Muscle of back (tissue), 11 donors: ENCODE results near the gene ARHGEF28. TPM values are rescaled to one million over a fixed set of nuclear protein-coding genes. Genes with fewer than 3 reads are reported as not detected.
A peak's percentile ranks its signal among the peaks of the same experiment; 100 is the strongest.

Experiments used
- DNase-seq, 3 donors: peaks; one replicate each; pipeline versions ENCODE4 v3.0.0 to v3.0.0-alpha.2; 2013
- polyA plus RNA-seq, 10 donors: library from polyadenylated mRNA; unstranded; fragments of 120-200 nt; gene quantifications; one replicate each; pipeline ENCODE4 v1.2.1, GENCODE V29; 2013; ENCODE audit not compliant: insufficient read length in 10 of 10

Gene ARHGEF28
- polyA plus RNA-seq, 10 donors, result 2.3 to 5.8 (median 4.0) TPM

DNA sequence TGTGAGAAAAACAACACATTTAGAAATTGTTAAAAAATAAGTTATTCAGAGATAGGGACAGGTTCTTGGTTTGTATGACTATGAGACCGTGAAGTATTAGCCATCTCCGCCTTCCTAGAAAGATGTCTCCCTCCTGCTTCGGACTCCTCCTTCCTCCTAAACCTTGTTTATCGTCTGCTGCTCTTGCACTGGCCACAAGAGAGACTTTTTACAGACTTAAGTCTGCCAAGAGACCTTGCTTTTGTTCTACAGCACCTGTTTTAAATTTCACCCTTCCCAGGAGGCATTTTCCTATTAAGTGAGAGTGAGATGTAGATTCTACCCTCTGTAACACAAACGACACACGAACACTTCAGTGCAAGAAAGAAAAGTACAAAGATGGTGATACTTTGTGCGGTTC, 274.6 kb downstream of the ARHGEF28 start:
- DNase-seq, result no peak

DNA sequence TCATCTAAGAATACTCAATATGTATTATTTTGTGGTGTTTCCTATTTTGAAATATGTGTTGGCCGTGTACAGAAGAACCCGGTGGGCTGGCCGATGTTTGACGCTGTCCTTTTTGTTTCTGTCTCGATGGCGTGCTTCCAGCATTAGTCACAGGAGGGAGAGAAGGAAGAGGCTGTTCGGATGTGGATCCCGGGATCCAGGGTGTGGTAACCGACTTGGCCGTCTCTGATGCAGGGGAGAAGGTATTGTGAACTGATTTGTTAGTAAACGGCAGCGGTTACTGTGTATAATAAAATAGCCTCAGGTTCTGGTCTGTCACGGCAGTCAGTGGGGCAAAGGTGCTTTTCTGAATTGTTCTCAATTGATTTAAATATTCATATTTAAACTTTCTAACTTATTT, 275.0 kb downstream of the ARHGEF28 start:
- DNase-seq, result peak in 1 of 3 donors; percentile 63

DNA sequence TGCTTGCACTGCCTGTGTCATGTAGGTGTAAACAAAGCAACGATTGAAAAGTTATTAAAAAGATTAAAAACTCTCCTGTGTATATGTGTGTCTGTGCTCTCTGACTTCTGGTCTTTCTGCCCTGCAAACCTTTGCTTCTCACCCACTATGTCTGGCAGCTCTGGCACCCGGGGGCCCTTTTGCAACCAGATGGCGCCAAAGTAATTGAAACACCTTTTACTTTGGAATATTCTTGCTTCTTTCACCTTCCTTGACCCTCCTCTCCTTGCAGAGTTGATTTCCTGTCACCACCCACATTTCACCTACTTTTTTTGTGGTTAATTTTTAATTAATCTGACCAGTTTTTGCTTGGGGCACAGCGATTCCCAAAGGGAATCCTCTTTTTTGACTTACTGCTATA, 275.5 kb downstream of the ARHGEF28 start:
- DNase-seq, result no peak

DNA sequence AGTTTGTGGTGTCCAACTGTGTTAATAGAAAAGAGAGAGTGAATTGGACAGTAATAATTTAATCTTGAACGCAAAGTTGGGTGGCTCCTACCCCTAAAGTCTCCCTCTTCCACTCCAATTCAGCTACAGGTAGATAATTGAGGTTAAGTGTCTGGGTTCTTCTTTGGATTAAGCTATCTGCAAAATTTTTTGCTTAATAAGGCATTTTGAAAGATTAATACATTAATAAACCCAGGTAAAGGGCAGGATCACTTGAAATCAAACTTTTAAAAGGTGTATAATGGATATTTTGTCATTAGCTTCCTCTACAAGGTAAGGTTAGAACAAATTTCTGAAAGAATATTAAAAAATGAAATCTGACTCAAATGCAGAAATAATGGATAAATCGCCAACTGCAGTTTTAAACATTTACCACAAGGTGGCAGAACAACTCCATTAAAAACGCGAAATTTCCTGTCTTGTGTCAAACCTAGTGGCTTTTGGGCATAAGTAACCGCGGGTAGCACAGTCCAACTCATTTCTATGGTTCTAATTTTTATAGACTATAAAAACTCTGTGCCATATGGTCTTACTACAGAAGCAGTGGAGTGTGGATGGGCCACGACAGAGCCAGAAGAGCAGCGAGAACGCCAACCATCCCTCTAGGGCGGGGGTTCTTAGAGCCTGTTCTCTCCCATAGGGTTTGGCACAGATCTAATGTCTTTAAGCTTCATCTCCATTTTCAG, 276.5 kb downstream of the ARHGEF28 start:
- peak; percentile 64 to 86 (median 71) for DNase-seq

DNA sequence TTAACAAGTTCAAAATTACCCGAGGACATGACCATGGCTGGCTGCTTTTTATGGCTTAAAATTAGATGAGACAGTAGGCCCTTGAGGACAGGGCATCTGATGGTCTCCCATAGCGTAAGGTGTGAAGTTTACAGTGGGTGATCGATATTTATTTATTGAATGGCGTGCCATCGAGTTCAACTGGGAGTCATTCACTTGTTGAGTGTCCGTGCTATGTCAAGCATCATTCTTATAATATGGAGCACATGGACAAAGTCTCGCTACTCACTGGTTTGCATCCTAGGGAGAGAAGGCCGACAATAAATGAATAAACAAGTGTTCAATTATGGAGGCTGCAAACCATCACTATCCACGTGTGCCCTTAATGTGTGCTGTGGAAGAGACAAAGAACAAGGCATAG, 277.2 kb downstream of the ARHGEF28 start:
- DNase-seq, result no peak

DNA sequence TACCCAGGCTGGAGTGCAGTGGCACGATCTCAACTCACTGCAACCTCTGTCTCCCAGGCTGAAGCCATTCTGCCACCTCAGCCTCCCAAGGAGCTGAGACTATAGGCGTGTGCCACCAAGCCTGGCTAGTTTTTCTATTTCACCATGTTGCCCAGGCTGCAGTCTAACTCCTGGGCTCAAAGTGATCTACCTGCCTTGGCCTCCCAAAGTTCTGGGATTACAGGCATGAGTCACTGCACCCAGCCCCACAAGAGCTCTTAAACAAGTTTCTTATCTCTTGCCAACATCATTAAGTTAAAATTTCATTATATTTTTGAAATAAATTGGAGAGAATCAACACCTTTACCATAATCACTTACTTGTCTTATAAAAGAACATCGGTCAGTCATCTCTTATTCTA, 280.3 kb downstream of the ARHGEF28 start:
- no peak for DNase-seq

DNA sequence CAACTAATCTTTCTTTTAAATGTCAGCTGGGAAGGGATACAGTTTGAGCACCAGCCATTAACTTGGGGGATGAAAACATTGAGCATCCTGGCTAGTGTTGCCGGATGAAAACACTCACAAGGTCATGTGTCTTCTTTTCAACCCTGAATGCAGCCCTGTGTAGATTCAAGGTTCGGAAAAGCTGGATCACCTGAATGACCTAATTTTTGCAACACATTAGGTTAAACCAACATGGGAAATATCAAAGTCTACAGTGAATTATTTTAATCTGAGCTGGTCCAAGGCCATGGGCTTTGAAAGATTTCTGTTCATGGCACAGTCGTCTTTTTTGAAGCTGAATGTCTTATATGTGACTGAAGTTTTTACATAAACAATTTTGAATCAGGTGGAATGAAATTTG, 281.2 kb downstream of the ARHGEF28 start:
- no peak for DNase-seq

DNA sequence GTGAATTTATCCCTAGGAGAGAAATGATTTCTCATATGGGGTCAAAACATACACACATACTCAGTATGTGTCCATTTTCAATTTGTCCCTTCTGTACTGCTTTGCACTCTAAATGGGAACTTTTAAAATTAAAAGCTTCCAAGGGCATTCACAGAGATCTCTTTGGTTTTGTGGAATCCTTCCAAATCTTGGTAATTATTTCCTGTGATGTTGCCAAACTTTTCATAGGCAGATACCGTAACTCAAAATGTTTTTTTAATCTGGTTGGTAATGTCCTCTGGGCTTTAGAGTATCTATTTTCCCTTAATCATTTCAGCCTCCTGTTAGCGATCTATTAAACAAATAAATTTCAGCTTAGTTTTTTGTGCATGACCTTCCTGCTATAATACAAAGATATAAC, 282.4 kb downstream of the ARHGEF28 start:
- DNase-seq, result peak in 1 of 3 donors; percentile 66

DNA sequence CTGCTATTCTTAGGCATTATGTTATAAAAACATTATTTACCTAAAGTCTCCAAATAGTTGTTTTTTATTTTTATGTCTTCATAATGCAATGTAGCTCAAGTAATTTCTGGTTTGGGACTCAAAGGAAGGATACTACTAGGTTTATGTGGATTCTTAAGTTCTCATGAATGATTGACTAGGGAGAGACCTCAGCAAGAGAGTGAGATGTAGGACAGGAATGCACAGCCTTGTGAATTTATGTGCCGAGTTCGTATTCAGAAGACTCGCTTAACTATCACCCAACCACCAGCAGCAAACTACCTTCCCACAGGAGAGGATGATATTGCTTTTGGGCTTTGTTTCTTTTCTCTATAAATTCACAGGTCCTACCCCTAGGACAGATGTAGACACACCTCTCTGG, 282.9 kb downstream of the ARHGEF28 start:
- DNase-seq, result no peak

DNA sequence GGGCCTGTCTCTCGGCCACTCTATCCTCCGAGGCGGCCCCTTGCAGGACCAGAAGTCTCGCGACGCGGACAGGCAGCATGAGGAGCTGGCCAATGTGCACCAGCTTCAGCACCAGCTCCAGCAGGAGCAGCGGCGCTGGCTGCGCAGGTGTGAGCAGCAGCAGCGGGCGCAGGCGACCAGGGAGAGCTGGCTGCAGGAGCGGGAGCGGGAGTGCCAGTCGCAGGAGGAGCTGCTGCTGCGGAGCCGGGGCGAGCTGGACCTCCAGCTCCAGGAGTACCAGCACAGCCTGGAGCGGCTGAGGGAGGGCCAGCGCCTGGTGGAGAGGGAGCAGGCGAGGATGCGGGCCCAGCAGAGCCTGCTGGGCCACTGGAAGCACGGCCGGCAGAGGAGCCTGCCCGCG, 283.5 kb downstream of the ARHGEF28 start:
- DNase-seq, result no peak

DNA sequence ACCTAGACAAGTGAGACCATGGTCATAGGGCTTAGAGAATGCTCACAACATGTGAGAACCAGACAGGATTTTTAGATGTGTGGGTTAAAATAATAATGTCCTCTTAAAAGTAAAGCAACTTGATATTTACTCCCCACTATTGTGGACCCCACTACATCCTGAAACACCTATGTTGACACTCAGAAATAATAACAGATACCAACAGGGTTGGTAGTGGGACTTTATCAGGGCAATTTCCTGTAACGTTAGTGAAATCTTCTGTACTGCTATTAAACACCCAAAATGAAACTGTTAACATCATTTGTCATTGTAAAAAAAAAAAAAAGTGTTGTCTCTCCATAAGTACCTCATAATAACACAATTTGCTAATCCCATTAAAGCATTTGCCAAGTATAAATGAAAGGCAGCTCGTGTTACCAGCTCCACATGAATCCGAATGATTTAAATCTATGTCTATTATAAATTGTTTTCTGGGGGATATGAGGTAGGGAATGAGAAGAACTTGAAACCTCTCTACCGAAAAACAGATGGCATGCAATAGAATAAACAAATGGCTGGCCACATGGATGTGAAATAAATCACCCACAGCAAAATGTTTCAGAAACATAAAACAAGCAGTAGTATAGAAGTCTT, 285.9 kb downstream of the ARHGEF28 start:
- DNase-seq, result no peak

DNA sequence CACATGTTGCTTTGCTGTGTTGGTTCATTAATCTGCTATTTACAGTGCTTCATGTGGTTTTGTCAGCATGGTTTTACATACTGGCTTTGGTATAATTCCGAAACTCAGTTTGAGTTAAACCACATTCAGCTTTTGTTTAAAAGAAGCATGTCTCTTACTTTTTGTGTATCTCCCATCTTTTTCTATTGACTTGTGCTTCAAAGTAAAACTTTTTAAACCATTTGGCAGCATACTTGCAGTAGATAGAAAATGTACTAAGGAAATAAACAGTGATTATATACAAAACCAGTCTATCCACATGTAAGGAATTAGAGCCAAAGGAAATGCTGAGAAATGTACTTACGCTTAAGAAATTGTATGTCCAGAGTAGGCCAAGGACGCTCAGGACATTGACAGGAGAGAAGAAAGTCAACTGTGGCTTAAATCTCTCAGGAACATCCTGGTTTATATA, 286.9 kb downstream of the ARHGEF28 start:
- DNase-seq, result peak in 1 of 3 donors; percentile 63

DNA sequence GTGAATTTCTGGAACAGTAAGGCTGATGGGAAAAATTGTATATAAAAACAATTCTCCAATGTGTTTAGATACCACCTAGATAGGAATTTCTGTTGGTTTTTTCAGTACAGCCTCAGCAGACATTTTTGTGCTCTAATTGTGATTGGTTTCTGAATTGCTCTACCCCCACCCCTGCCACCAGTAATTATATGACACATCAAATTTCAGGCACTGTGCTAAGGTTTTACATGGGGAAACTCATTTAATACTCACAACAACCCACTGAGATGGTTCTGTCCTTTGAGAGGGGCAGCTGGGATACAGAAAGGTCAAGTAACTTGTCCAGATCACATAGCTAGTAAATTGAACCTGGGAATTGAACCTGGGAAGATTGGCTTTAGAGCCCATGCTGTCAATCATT, 288.0 kb downstream of the ARHGEF28 start:
- no peak for DNase-seq

DNA sequence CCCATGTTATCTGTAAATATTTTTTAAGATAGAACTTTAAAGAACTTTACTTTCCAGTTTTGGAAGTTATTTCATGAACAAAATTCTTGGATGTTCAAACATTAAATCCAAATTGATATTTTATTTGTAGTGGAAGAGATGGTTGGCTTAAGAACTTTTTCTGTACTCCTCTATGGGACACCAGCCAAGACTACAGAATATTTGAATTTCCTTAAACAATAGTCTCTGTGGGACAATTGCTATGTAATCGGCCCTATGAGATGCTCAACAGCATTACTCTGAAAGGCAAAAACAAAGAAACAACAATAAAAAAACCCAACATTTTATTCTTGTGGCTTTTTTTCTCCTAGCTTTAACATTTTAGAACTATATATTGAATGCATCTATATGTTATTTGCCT, 289.3 kb downstream of the ARHGEF28 start:
- peak in 1 of 3 donors; percentile 66 for DNase-seq

DNA sequence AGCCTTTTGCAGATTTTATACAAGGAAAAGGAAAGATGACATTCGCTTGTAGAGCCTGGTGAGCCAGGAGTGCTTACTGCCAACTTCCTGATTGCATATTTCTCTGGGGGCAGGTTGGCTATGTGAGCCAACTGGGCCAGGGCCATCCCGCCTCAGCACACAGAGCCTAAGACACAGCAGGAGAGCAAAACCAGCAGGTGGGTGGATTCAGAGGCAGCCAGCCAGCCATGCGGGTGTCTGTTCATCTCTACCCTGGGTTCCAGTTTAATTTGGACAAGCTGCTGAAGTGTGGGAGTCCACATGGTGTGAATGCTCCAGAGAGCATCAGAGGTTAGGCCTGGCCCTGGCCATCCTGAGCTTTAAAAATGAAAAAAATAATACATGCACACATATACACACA, 291.4 kb downstream of the ARHGEF28 start:
- peak in 2 of 3 donors; percentile 48 to 76 for DNase-seq

DNA sequence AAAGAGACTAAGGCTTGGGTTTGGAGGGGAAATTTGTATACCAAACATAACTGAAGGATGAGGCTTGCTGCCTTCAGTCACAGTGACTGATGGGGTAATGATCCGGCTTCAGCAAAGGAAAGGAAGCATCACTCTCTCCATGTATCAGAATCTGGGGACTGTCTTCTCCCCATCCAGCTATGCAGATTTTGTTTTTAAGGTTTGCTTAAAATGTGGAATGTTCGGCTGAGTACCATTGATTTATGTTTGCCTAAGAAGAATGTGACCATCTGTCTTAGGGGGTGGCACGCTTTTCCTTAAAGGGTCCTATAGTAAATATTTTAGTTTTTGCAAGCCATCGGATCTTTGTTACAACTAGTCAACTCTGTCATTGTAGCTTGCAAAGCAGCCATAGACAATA, 291.9 kb downstream of the ARHGEF28 start:
- DNase-seq, result no peak

DNA sequence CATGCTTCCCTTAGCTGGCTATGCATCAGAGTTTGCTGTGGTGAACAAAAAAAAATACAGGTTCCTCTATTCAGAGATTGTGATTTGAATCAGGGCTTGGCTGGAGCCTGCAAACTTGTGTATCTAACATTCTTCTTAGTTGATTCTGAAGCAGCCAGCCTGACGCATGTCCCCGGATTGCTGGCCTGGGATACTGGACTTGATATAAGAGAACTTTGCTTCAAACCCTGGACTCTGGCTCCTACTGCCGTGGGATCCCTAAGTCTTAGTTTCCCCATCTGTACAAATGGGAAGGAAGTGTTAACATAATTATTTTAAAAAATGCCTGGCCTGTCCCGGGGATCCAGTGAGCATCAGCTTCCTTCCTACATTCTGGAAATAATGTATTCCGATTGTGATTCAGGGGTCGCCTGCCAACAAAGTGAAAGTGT, 292.8 kb downstream of the ARHGEF28 start:
- DNase-seq, result no peak

DNA sequence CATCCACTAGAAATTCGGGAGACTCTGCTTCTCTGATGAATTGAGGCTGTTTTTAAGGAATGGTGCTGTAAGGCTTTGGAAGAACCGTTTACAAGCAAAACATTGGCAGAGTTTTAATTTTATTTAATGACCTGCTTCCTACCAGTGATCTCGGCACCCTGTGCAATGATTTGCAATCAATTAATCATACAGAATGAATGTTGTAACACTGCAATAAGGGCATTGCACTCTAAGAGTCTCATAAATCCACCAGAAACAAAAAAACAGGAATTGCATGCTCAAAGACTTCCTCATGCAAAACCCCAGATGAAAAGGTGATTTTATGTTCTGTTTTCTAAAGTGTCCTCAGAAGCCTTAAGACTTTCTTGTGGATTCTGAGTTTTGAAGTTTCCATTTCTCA, 295.7 kb downstream of the ARHGEF28 start:
- DNase-seq, result no peak

DNA sequence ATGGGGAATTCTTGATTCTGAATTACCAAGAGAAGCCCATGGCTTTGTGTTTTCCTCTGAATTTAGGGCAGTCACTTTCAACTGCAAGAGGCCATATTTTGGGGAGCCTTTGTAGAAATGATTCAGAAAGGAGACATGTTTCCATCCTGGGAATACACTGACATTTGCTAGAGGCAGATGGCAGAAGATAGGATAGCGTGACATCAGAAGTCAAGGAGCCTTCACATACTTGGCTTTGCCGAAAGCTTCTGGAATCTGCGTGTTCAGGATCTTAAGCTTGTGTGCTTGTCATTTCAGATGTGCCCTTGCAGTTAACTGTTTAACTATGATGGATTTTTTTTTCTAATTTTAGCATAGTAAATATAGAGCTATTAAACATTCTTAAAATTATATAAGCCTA, 296.2 kb downstream of the ARHGEF28 start:
- DNase-seq, result no peak

DNA sequence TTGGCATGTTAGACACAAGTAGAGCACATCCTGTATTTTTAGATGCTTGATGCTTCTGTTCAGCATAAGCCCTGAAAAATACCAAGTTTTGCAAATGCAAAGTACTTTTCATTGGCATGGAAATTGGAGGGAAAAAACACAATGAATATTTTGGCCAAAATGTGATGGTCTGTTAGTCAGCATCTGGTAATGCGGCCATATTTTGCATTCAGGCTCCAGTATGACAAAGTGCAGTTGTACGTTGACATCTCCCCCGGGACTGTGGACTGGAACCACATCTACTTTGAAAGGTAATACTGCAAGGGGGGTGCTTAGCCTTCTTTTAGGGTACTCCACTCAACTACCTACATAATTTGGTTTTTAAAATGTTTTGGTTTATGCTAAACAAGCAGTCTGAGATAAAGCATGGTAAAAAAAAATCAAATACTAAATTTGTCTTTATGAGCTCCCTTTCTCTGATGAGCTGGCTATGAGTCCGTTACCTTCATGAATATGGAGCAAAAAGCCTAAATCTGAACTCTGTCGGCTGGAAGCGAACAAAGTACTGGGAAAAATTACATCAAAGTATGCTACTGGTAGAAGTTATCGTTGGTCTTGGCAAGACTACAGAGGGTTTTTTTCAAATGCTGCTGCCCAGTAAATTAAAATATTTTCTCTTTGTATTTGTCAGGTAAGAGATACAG, 297.0 kb downstream of the ARHGEF28 start:
- no peak for DNase-seq

DNA sequence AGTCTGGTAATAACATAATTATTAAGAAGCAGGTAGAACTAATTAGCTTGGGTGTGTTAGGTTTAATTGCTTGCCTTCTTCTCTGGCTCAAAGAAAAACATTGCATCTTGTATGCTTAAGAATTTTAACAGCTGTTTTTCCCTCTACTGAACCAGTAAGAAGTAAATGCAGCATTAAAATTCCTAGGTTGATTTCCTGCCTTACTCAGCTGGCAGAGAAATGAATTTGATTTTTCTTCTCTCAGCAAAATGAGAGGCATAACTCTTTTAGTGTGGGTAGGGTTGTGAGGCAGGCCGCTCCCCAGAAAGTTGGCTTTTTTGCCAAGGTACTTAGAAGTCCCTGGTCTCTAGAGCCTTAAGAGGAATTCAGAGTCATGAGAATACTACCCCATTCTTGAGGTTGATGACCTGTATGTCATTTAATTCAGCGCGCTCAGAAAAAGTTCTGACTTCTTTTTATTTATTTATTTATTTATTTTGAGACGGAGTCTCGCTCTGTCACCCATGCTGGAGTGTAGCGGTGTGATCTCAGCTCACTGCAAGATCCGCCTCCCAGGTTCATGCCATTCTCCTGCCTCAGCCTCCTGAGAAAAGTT, 302.6 kb downstream of the ARHGEF28 start:
- peak in 1 of 3 donors; percentile 34 for DNase-seq

DNA sequence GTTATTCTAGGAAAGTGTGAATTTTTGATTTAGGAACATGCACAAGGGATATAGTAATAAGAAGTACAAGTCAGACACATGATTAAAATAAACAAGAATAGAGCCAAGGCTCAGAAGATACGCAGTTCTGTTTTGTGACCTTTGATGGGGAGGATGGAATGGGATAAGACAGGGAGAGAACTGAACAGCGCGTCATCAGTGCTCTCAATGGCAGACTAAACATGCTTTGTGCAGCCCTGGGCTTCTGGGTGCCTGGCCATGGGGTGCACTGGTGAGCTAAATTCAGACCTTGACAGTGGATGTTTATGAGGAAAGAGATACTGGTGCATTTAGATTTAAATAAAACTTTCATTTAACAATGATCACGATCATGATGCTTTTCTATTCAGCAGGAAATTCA, 309.7 kb downstream of the ARHGEF28 start:
- DNase-seq, result no peak
